Measurements from ENCODE around the gene SRSF12.

DNA sequence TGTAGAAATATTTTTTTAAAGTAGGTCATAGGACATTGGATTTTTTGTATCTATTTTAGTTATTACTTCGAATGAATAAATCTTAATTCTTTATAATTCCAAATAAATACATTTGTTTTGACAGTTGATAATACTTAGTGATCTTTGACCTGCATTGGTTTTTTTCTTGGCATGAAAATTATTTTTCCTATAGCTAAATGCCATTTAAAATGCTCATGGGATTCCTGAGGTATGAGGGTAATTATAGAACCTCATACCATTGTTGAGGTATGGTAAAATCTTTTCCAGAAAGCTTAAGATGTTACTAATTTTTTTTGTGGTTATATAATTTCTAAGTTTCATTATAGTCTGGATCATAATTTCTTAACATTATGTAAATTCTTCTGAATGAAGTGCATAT, 36.3 kb upstream of the SRSF12 start:
- TF ChIP-seq, protein P1, sequence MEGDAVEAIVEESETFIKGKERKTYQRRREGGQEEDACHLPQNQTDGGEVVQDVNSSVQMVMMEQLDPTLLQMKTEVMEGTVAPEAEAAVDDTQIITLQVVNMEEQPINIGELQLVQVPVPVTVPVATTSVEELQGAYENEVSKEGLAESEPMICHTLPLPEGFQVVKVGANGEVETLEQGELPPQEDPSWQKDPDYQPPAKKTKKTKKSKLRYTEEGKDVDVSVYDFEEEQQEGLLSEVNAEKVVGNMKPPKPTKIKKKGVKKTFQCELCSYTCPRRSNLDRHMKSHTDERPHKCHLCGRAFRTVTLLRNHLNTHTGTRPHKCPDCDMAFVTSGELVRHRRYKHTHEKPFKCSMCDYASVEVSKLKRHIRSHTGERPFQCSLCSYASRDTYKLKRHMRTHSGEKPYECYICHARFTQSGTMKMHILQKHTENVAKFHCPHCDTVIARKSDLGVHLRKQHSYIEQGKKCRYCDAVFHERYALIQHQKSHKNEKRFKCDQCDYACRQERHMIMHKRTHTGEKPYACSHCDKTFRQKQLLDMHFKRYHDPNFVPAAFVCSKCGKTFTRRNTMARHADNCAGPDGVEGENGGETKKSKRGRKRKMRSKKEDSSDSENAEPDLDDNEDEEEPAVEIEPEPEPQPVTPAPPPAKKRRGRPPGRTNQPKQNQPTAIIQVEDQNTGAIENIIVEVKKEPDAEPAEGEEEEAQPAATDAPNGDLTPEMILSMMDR (IDR thresholded peaks at IDR 0.05): no peak
- no peak for TF ChIP-seq POLR2A (IDR thresholded peaks at IDR 0.05)

All from Peyer's patch (tissue), 4 donors.